Measurements from ENCODE around the gene MXD1.
"Not testable (repeated sequence)": the region's sequence is repeated elsewhere in the genome, so short reads cannot be mapped to it uniquely, and the experiment has no call there.

MXD1 gene

GRCh38 chr2:69933839-69934613, 19.1 kb downstream of the MXD1 start:
- DNase-seq = peak; percentile 74

DNA sequence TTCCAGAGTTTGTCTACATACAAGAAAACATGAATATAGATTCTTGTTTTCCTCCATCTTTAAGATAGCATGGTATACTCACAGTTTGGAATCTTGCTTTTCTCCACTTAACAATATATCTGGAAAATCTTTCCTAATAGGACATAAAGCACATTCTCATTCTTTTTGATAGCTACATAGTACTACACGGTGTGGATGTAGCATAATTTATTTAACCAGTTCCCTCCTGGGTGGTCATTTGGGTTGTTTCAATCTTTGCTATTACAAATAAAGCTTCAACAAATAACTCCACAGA, 19.7 kb downstream of the MXD1 start:
- DNase-seq = no peak

- no peak for DNase-seq
These were observed 20.1 kb downstream of the MXD1 start for GRCh38 chr2:69935011-69935410.

DNA sequence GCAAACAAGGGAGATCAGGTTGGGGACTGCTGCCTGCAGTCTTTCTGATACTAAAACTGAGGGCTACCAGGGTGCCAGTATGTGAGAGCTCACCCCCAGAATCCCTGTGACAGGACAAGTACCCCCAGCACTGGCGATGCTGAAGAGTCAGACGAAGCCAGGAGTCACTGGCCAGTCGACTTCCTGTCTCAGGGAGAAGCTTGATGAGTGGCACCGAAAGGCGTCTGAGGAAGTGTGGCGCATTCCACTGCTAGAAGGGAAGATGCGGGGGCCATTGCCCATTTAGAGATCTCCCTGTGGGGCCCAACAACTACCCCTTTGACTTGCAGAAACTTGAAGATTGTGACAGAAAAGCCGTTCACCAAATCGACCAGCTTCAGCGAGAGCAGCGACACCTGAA, 22.0 kb downstream of the MXD1 start:
- DNase-seq = no peak

DNA sequence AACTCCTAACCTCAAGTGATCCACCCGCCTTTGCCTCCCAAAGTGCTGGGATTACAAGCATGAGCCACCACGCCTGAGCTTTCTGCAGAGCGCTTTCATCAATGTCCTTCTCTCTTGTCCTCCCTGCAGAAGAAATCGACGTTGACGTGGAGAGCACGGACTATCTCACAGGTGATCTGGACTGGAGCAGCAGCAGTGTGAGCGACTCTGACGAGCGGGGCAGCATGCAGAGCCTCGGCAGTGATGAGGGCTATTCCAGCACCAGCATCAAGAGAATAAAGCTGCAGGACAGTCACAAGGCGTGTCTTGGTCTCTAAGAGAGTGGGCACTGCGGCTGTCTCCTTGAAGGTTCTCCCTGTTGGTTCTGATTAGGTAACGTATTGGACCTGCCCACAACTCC, 23.1 kb downstream of the MXD1 start:
- DNase-seq = no peak

DNA sequence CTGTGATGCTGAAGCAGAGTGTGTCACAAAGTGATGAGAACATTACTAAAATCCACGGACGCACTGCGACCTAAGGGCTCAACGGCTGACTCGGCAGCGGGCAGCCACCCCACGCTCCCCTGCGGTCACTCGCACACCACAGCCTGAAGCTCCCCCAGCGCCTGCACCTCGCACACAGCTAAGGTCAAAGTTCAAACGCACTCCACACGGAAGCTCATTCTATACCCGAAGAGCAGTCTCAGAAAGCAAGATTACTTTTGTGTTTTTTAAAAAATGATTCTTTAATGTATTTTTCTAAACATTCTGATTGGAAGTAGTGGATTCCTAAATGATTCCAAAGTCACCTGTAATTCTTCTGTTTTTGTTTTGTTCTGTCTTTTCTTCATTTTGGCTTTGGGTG, 24.8 kb downstream of the MXD1 start:
- DNase-seq = no peak

- DNase-seq = no peak
These were observed 25.8 kb downstream of the MXD1 start for GRCh38 chr2:69940691-69941090.

GRCh38 chr2:69943000-69943842, 28.3 kb downstream of the MXD1 start:
- no peak for DNase-seq

DNA sequence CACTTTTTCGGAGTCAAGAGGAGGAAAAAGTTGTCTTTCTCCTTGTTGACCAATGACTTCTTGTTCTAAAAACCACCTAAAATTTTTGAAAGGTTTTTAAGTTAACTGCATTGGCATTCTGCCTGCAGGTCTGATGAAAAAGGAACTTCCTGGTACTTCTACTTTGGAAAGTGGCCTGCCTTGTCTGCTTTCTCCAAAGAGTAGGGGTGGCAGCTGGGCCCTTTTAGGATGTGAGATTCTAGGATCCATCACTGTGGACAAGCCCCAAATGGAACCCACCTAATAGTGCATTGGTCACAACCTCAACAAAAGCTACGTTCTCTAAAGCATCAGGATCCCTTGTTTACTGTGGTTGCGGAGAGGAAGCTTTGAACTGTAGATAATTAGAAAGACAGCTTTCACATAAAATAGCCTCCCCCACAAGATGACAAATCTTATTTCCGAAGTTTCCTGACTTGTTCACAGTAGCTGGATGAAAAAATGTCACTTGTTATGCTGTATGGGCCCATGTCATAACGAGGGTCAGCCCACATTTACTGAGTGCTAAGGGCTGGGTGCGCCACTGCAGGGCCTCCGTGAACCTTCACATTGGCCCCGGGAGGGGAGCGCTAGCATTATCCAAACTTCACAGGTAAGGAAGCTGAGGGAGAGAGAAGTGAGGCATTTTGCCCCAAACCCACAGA, 29.1 kb downstream of the MXD1 start:
- no peak for DNase-seq

DNA sequence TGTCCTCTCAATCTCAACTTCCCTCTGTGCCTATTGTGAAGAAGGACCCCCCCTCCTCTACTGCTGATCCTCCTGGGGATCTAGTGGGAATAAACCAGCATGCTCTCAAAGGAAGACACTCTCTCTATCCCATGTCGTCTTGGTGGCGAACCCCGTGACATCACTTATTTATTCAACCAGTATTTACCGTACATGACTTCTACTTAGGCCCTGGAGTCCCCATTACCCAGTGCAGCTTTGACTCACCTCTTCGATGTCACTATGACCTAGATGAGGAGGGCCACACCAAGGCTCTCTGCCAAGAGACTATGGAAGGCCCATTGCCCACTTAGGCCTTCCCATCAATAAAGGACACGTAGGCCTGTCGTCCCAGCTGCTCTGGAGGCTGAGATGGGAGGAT, 29.8 kb downstream of the MXD1 start:
- no peak for DNase-seq

DNA sequence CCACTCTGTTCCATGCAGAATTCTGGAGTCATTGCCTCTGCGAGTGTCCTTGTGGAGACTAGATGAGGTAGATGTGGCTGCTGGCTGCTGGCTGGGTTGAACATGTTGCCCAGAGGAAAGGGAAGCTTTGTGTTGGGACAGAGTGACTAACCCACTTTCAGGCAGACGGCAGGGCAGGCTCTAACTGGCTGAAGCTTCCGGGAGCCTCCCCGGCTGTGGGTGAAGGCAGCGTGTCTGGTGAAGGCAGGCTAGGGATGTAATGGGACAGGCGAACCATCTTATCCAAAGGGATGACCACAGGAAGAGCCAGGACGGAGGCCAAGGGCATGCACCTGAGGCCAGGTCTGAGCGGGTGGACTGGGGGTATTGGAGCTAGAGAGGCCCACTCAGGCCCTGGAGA, 30.5 kb downstream of the MXD1 start:
- peak; percentile 83 for DNase-seq

DNA sequence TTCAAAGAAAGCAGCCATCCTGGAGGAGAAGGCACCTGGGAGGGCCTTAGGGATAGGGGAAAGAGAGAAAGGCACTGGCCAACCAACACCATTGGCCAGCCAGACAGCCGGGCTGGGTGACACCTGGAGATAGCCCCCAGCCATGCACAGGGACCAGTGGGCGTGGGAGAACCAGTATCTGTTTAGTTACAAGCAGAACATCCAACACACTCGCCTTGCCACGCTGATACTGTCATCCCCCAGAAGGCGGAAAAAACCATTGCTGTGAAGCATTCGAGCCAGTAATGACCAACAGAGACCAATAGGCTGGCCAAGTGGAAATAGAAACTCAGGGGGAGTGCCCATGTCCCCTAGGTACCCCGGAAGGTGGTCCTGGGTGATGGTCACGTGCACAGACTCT, 31.0 kb downstream of the MXD1 start:
- no peak for DNase-seq

GRCh38 chr2:69946351-69947324, 31.7 kb downstream of the MXD1 start:
- DNase-seq = peak; percentile 71

DNA sequence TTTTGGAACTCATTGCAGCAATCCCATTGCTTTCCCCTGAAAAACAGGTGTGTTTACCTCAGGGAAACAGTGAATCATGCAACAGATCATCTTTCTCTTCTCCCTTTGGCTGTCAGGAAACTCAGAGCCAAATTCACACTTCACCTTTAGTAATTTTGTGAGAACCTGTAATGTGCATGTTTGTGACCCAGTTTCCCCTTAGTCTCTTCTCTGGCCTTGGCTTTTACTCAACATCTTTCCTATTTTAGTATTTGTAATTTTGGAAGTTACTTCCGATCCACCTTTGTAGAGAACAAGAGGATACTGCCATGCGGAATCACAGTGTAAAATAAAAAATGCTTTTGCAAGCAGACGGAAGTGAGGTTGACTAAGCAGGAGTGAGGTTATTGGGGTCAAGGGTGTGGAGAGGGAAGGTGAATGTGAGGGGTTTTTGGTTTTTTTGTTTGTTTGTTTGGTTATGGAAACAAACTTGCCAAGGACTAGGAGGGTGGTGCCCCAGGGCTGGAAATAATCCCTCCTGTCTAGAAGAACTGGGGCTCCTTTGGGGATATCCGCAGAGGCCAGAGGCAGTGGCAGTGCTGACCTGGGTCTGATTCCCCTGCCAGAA, 32.5 kb downstream of the MXD1 start:
- DNase-seq = no peak

DNA sequence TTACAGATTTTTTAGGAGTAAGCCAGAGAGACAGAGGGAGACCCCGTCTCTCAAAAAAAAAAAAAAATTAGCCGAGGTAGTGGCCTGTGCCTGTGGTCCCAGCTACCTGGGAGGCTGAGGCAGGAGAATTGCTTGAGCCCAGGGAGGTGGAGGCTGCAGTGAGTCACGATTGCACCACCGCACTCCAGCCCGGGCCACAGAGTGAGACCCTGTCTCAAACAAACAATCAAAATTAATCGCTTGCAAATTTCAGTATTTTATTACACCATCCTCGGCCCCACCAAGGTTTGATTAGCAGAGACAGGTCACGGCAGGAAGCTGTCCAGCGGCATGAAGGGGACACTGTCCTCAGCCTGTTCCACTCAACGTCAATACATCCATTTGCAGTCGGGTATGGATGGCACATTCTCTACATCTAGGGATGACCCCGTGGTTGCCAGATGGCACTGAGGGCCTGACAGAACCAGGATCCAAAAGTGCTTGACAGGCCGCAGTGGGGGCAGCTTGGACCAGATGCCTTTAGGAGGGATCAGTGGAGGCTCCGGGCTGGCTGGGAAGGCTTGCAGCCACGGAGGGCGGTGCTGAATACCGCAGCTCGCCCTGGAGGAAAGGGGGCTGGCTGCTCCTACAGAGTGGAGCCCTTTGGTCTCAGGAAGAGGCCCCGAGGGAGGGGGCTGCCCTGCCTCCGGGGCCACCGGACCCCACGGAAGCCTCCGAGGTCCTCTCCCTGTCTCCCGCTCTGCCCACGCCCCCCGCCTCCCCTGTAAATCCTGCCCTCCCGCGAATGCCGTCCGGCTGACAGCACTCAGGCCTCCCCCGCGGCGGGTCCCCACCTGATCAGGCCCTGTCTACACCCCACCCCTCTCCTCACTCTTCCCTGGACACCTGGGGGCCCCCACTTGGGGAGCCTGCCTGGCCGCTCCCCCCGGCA, 33.4 kb downstream of the MXD1 start:
- DNase-seq = no peak

- DNase-seq = no peak
These were observed 34.2 kb downstream of the MXD1 start for GRCh38 chr2:69948963-69949645.

- DNase-seq = no peak
These were observed 35.3 kb downstream of the MXD1 start for GRCh38 chr2:69950241-69950640.

DNA sequence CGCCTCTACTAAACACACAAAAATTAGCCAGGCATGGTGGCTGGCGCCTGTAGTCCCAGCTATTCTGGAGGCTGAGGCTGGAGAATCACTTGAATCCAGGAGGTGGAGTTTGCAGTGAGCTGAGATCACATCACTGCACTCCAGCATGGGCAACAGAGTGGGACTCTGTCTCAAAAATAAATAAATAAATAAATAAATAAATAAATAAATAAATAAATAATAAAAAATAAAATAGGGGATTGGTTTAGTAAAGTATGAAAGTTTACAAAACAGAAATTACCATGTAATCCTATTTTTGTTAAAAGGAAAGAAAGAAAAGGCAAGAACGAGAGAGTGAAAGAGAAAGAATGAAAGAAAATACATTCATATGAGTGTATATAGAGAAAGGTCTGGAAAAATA, 35.8 kb downstream of the MXD1 start:
- DNase-seq = not testable (repeated sequence)

DNA sequence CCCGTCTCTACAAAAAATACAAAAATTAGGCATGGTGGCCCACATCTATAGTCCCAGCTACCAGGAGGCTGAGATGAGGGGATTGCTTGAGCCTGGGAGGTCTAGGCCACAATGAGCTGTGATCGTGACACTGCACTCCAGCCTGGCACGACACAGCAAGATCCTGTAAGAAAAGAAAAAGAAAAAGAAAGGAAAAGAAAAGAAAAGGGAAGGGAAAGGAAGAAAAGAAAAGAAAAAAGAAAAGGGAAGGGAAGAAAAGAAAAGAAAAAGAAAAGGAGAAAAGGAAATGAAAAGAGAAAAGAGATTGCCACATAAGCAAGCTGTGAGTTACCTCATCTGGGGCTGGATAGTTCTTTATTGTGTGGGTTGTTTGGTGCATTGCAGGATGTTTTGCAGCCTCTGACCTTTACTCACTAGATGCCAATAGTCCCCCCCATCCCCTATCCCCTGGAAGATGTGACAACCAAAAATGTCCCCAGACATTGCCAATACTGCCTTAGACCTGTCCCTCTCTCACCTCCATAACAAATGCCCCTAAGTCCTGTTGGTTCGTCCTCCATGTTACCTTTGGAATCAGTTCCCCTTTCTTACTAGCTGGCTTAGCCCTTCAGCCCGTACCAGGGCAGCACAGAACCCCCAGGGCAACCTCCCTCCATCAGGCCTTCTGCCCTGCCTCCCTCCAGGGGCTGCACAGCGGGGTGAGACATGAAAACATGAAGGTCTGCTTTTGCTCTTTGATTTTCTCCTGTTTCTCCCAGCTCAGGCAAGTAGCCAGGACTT, 37.6 kb downstream of the MXD1 start:
- DNase-seq = peak; percentile 54

- no peak for DNase-seq
These were observed 39.2 kb downstream of the MXD1 start for GRCh38 chr2:69954084-69954483.

Measured in MV-4-11 (cell line).